Fibroblast of skin of back (primary cell): ENCODE measurements around the gene NPEPL1. TPM values are rescaled to one million over a fixed set of nuclear protein-coding genes. Genes with fewer than 3 reads are reported as not detected.
"Not testable (repeated sequence)": the region's sequence is repeated elsewhere in the genome, so short reads cannot be mapped to it uniquely, and the experiment has no call there.

Experiments used
- DNase-seq: peaks from one replicate; pipeline ENCODE4 v3.0.0-alpha.2; 2013
- polyA plus RNA-seq, 2 experiments: library from polyadenylated mRNA; unstranded; fragments of 120-200 nt; gene quantifications; one replicate each; pipeline ENCODE4 v1.2.1, GENCODE V29; 2013; ENCODE audit not compliant: insufficient read length in 2 of 2

The NPEPL1 gene
- polyA plus RNA-seq (2013, experiment 1 of 2; ENCODE audit: insufficient read length): 19.9 TPM
- 19.7 TPM for polyA plus RNA-seq (2013, experiment 2 of 2; ENCODE audit: insufficient read length)

DNA sequence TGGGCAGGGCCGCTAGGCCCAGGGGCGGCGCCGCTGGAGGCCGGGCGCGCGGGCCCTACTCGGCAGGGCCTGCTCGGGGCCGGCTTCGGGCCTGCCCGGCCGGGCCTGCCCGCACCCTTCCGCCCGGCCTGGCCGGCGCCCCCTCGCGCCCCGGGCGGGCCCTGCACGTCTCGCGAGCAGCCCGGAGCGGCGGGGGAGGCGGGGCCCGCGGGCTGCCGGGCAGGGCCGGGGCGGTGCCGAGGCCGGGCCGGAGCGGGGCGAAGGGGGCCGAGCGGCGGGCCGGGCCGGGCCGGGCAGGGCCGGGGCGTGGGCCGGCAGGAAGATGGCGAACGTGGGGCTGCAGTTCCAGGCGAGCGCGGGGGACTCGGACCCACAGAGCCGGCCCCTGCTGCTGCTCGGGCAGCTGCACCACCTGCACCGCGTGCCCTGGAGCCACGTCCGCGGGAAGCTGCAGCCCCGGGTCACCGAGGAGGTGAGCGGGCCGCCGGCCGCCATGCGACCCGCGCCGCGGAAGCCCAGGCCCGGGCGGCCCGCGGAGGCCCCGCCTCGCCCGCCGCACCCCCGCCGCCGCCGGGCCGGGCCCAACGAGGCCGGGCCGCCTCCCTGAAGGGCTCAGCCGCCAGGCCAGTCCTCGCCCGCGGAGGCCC is at the start of gene NPEPL1:
TSS of gene NPEPL1 (plus strand) at position 222 of the 647 bp plus-strand sequence. CDS start at position 323, 101 bp downstream.
- peak; percentile 81 for DNase-seq

DNA sequence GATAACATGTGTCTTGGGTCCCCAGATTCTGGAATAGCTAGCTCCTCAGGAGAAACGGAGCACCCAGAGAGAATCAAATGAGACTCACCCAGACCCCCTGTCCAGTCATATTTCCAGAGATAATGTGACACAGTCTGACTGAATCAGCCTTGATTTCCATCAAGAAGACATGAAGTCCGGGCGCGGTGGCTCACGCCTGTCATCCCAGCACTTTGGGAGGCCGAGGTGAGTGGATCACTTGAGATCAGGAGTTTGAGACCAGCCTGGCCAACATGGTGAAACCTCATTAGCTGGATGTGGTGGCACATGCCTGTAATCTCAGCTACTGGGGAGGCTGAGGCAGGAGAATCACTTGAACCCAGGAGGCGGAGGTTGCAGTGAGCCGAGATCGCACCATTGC is 49.7 kb upstream of the NPEPL1 start:
- DNase-seq: not testable (repeated sequence)

- no peak for DNase-seq
These were observed 47.1 kb upstream of the NPEPL1 start for GRCh38 chr20:58645412-58645968.

- DNase-seq: no peak
These were observed 46.3 kb upstream of the NPEPL1 start for GRCh38 chr20:58646257-58646656.

DNA sequence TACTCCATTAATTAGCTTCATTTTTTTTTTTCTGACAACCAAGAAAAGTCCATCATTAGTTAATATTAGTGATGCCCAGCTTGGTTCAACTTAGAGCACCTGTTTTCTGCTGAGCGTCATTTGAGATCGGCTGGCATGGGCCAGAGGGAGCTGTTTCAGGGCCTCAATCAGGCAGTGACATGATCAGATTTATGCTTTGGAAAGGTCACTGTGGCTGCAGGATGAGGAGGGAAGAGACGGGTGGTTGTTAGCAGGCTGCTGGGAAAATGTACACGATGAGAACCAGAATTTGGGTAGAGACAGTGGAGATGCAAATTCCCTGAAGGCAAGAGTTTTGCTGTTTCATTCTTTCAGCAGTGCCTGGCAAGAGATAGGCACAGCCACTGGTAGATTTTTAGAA is 45.9 kb upstream of the NPEPL1 start:
- no peak for DNase-seq

- no peak for DNase-seq
These were observed 45.3 kb upstream of the NPEPL1 start for GRCh38 chr20:58647162-58647795.

GRCh38 chr20:58647796-58648501 is 44.7 kb upstream of the NPEPL1 start:
- DNase-seq: peak; percentile 61

- DNase-seq: not testable (repeated sequence)
These were observed 44.1 kb upstream of the NPEPL1 start for GRCh38 chr20:58648502-58648825.

- no peak for DNase-seq
These were observed 43.1 kb upstream of the NPEPL1 start for GRCh38 chr20:58649288-58650180.

DNA sequence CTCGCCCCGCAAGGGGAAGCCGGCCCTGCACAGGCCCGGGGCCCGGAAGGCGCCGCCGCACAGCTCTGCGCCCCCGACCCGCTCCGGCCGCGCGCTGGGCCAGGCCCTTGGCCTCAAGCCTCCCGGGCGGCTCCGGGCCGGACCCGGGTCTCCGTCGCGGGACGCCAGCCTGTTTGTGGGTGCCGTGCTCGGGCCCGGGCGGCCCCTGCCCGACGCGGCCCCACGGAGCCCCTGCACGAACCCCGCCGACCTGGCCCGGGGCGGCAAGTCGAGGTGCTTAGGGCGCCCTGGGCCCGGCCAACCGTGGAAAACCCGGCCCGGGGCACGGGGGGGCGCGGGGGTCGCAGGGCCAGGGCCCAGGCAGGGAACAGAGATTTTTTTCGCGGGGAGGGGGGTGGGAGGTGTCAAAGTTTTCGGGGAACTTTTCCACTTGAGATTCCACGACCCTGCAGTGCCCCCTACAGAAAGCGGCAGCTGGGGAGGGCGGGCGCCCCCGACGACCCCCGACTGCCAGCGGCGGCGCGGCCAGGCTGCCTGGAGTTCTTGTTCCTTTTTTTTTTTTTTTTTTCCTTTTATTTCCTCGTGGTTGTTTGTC is 42.3 kb upstream of the NPEPL1 start:
- no peak for DNase-seq

DNA sequence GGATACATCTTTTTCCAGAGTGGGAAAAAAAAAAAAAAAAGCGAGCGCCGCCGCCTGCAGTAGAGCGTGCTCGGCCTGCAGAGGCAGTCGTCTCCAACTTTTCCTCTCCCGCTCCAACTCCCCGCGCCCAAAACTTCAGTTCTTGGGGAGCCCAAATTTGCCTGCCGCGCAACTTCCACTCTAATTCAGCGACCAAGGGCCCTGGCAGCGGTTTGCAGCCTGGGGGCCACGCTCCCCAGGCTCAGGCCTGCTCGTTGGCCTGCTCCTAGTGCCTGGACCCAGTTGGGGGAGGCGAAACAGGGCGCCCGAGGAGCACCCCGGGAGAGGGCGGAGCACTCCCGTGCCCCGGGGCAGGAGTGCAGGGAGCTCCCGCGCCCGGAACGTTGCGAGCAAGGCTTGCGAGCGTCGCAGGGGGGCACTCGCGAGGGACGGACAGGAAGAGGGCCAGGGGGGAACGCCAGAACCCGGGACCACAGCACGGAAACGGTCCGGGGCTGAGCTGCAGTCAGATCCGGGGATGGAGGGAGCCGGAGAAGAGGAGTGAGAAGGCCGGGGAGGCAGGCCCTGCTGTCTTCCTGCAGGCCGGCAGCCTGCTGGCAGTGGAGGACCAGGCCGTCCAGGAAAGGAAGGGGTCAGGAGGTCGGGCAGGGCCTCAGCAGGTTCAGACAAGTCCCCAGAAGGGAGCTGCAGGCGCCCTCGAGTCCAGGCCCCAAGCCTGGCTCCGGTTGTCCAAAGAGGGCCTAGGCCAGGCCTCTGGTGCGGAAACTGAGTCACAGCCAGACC is 41.6 kb upstream of the NPEPL1 start, which contains the start of gene STX16:
TSS of gene STX16 (plus strand) at position 508 of the 783 bp plus-strand sequence. CDS start 724 bp downstream, outside the sequence.
- DNase-seq: peak; percentile 94

DNA sequence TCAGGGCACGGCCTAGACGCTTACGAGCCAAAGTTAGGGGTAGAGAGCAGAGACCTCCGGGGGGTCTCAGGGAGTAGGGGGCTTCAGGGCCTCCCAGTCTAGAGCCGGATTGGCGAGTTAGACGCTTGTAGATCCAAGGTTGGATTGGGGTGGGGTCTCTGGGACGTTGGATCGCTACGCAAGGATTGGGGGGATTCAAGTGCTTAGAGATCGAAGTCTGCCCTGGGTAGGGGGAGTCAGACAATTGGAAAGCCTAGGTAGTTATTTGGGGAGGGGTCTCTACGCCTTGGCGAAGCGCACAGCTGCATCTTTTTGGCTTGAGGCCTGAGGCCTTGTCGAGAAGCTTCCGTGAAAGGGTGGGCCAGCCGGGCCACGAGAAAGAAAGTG is 41.0 kb upstream of the NPEPL1 start:
- no peak for DNase-seq

- DNase-seq: peak; percentile 65
These were observed 40.5 kb upstream of the NPEPL1 start for GRCh38 chr20:58651946-58652605.

GRCh38 chr20:58652606-58653294 is 39.9 kb upstream of the NPEPL1 start:
- no peak for DNase-seq

- DNase-seq: no peak
These were observed 38.3 kb upstream of the NPEPL1 start for GRCh38 chr20:58654337-58654736.

DNA sequence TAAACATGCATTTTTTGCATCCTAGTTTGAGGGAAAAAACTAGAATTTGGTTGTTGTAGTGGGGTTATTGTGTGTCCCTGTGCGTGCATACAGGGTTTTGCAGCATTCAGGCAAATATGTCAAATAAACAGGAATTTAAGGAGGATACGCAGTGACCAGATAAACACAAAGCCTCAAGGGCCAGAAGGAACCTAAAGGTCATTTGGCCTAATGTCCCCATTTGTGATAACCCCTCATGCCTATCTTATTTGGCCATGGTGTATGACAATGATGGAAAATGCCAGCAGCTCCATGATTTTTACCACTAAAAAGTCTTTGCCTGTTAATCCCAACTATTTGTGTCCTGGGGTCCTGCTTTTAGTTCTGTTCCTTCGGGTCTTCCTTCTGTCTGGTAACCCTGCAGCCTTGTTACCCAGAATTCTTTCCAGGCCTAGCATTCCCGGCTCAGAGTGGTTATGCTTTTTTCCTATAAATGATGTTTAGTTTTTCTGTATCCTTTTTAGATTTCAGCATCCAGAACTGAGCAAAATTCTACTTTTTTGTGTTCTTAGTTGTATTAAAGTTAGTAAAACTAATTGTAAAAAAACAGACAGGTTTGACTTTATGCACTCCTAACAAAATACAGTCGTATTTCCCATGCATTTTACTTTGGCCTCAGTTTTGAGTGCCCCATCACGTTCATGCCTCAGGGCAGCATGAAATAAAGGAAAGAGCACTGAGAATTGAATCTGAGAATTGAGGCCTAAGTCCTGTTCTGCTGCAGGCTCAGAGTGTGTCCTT is 37.1 kb upstream of the NPEPL1 start:
- DNase-seq: no peak

GRCh38 chr20:58656831-58657230 is 35.8 kb upstream of the NPEPL1 start:
- no peak for DNase-seq

DNA sequence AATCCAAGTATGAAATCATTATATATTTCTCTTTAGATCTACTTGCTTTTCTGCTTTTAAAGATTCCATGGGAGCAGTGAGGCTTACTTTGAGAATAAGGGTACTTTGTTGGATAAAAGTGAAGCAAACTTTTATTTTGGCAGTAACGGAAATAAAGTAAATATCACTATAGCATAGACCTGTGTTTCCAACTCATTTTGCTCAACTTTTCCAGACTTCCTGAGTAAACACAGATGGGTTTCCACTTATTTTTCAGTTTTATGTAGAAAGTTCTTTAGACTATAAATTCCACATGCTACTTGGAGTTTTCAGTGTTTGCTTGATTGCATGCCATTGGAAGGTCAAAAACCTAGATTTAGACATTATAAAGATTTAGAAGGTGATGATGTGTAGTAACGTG is 35.3 kb upstream of the NPEPL1 start:
- DNase-seq: no peak

DNA sequence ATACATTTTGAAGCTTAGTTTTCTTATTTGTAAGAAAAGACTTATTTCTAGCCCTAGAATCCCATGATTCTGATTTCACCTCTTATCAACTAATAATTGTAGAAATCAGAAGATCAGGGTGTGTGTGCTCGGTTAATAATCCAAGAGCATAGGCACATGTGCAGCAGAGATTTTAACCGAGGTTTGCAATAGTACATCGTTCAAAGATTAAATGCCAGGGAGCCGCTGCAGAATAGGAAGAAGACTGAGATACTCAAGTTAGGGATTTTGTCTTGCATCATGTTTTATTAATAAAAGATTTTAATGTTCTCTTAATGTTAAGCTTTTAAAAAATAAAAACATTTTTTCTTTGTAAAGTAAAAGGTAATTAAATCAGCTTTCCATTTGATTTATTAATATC is 34.6 kb upstream of the NPEPL1 start:
- DNase-seq: no peak
